ENCODE data around the gene NR2F6. TPM values are rescaled to one million over a fixed set of nuclear protein-coding genes. Genes with fewer than 3 reads are reported as not detected.

Gene NR2F6
- total RNA-seq, 4 donors from 2014 or later = 42.1 to 217 (median 142) TPM

- Histone ChIP-seq H3K36me3 (peaks cover 0 to 76% (median 0%) of the 10 kb centered on the region in 3 donors), H3K27ac (peak overlapping the region; percentile 42 to 81 (median 54))
These were observed 61.8 kb downstream of the NR2F6 start for GRCh38 chr19:17183858-17184321.

GRCh38 chr19:17183271-17183761 lies 62.4 kb downstream of the NR2F6 start:
- peak overlapping the region in 3 of 4 donors; percentile 42 to 81 (median 54) for H3K27ac ChIP-seq
- H3K4me1 ChIP-seq = peaks cover 0 to 5% (median 4%) of the 10 kb centered on the region in 4 donors
- TF ChIP-seq CTCF (IDR thresholded peaks at IDR 0.05) (no peak), POLR2A (IDR thresholded peaks at IDR 0.05) (no peak)
- H3K9me3 ChIP-seq = no peaks in the 10 kb centered on the region
- peak overlapping the region in 1 of 4 donors; percentile 33 for H3K4me3 ChIP-seq
- H3K36me3 ChIP-seq = peaks cover 0 to 74% (median 0%) of the 10 kb centered on the region in 3 donors
- DNase-seq = peak in 1 of 3 donors; percentile 31
- H3K27me3 ChIP-seq = no peaks in the 10 kb centered on the region

More at GRCh38 chr19:17183858-17184321, 61.8 kb downstream of the NR2F6 start:
- H3K4me1 ChIP-seq = peaks cover 0 to 5% (median 4%) of the 10 kb centered on the region in 4 donors
- TF ChIP-seq CTCF (IDR thresholded peaks at IDR 0.05) (no peak), POLR2A (IDR thresholded peaks at IDR 0.05) (no peak)
- H3K9me3 ChIP-seq = no peaks in the 10 kb centered on the region
- no peaks in the 10 kb centered on the region for H3K27me3 ChIP-seq
- peak in 1 of 3 donors; percentile 40 for DNase-seq
- peak overlapping the region in 2 of 4 donors; percentile 6 to 33 for H3K4me3 ChIP-seq

Other genes with a start within 250 kb of the NR2F6 start
- 10 to 100 TPM in 1 of 4 donors, 1 to 10 TPM in 3; 2.6 to 10.7 (median 5.2) TPM for gene CPAMD8, start 219.1 kb downstream of the NR2F6 start, total RNA-seq
- 10 to 100 TPM in 2 of 4 donors, 1 to 10 TPM in 2; 9.7 to 29.7 (median 10.1) TPM for gene HAUS8, start 170.5 kb downstream of the NR2F6 start, total RNA-seq
- 100 to 1,000 TPM in 3 of 4 donors, 10 to 100 TPM in 1; 65.3 to 578 (median 143) TPM for gene MYO9B, start 170.1 kb downstream of the NR2F6 start, total RNA-seq
- gene USE1, start 30.6 kb downstream of the NR2F6 start, total RNA-seq = 10 to 100 TPM in 3 of 4 donors, 1 to 10 TPM in 1; 7.7 to 13.6 (median 11.2) TPM
- 10 to 100 TPM in 3 of 4 donors, 1 to 10 TPM in 1; 8.3 to 38.5 (median 30.8) TPM for gene OCEL1, start 19.7 kb downstream of the NR2F6 start, total RNA-seq
- 10 to 100 TPM in 1 of 4 donors, 1 to 10 TPM in 3; 1.6 to 11.6 (median 2.5) TPM for gene USHBP1, start 18.8 kb upstream of the NR2F6 start, total RNA-seq
- 100 to 1,000 TPM in 1 of 4 donors, 10 to 100 TPM in 3; 51.8 to 174 (median 59.2) TPM for gene BABAM1, start 21.5 kb upstream of the NR2F6 start, total RNA-seq
- 1 to 10 TPM in 1 of 4 donors, under 1 TPM in 2, not detected in 1; 0.18 to 1.3 (median 0.95) TPM for gene ANKLE1, start 36.0 kb upstream of the NR2F6 start, total RNA-seq
- gene ABHD8, start 57.5 kb upstream of the NR2F6 start, total RNA-seq = 10 to 100 TPM in 1 of 4 donors, 1 to 10 TPM in 3; 2.1 to 14.1 (median 5.6) TPM
- 100 to 1,000 TPM in 3 of 4 donors, 10 to 100 TPM in 1; 76.7 to 202 (median 196) TPM for gene MRPL34, start 60.0 kb upstream of the NR2F6 start, total RNA-seq
- gene DDA1, start 63.6 kb upstream of the NR2F6 start, total RNA-seq = 10 to 100 TPM; 15.2 to 37.2 (median 23.9) TPM
- 10 to 100 TPM; 10.3 to 18.9 (median 16.0) TPM for gene ANO8, start 88.9 kb upstream of the NR2F6 start, total RNA-seq
- 10 to 100 TPM; 40.5 to 74.4 (median 57.7) TPM for gene GTPBP3, start 91.6 kb upstream of the NR2F6 start, total RNA-seq
- gene PLVAP, start 131.4 kb upstream of the NR2F6 start, total RNA-seq = 10 to 100 TPM; 10.5 to 62.7 (median 18.7) TPM
- not detected for gene CCDC194, start 148.3 kb upstream of the NR2F6 start, total RNA-seq
- gene BST2, start 159.7 kb upstream of the NR2F6 start, total RNA-seq = 100 to 1,000 TPM in 1 of 4 donors, 10 to 100 TPM in 2, 1 to 10 TPM in 1; 9.6 to 101 (median 23.9) TPM
- gene MVB12A, start 174.1 kb upstream of the NR2F6 start, total RNA-seq = 10 to 100 TPM; 52.2 to 68.0 (median 64.1) TPM
- gene TMEM221, start 202.7 kb upstream of the NR2F6 start, total RNA-seq = not detected
- gene NXNL1, start 215.0 kb upstream of the NR2F6 start, total RNA-seq = not detected
- gene SLC27A1, start 224.6 kb upstream of the NR2F6 start, total RNA-seq = 10 to 100 TPM in 2 of 4 donors, 1 to 10 TPM in 1, under 1 TPM in 1; 0.70 to 13.2 (median 8.3) TPM

Data from Peyer's patch (tissue), 4 donors.